Activated CD8-positive, alpha-beta memory T cell treated with anti-CD3 and anti-CD28 coated beads for 24 hours (primary cell): ENCODE data around the gene KCTD1.
A peak's percentile ranks its signal among the peaks of the same experiment; 100 is the strongest.

Experiments used
- DNase-seq: peaks from one replicate; pipeline ENCODE4 v3.0.0-alpha.2; 2020

Gene KCTD1

GRCh38 chr18:26547646-26548414 lies 523 bp downstream of the KCTD1 start:
- peak; percentile 78 for DNase-seq

- no peak for DNase-seq
Observed at GRCh38 chr18:26546875-26547645, 1.3 kb downstream of the KCTD1 start.

- no peak for DNase-seq
Observed at GRCh38 chr18:26546170-26546874, 2.0 kb downstream of the KCTD1 start.

- DNase-seq: no peak
Observed at GRCh38 chr18:26545335-26546123, 2.8 kb downstream of the KCTD1 start.

GRCh38 chr18:26544451-26544850 lies 3.9 kb downstream of the KCTD1 start:
- no peak for DNase-seq

GRCh38 chr18:26543373-26543772 lies 5.0 kb downstream of the KCTD1 start:
- DNase-seq: no peak

GRCh38 chr18:26540043-26540628 lies 8.2 kb downstream of the KCTD1 start:
- no peak for DNase-seq

- no peak for DNase-seq
Observed at GRCh38 chr18:26538524-26538923, 9.8 kb downstream of the KCTD1 start.

- DNase-seq: no peak
Observed at GRCh38 chr18:26536664-26537063, 11.7 kb downstream of the KCTD1 start.

GRCh38 chr18:26536032-26536431 lies 12.3 kb downstream of the KCTD1 start:
- DNase-seq: no peak

- DNase-seq: no peak
Observed at GRCh38 chr18:26535630-26536029, 12.7 kb downstream of the KCTD1 start.

GRCh38 chr18:26532367-26533340 lies 15.7 kb downstream of the KCTD1 start:
- no peak for DNase-seq

GRCh38 chr18:26531605-26532298 lies 16.6 kb downstream of the KCTD1 start:
- DNase-seq: no peak

- no peak for DNase-seq
Observed at GRCh38 chr18:26526966-26527234, 21.5 kb downstream of the KCTD1 start.

GRCh38 chr18:26526128-26526965 lies 22.0 kb downstream of the KCTD1 start:
- no peak for DNase-seq

GRCh38 chr18:26524504-26525351 lies 23.6 kb downstream of the KCTD1 start:
- DNase-seq: no peak

GRCh38 chr18:26524002-26524401 lies 24.4 kb downstream of the KCTD1 start:
- no peak for DNase-seq

- no peak for DNase-seq
Observed at GRCh38 chr18:26521617-26522016, 26.7 kb downstream of the KCTD1 start.

GRCh38 chr18:26520974-26521373 lies 27.4 kb downstream of the KCTD1 start:
- no peak for DNase-seq
